ENCODE data around the gene IKZF2.

Gene IKZF2

DNA sequence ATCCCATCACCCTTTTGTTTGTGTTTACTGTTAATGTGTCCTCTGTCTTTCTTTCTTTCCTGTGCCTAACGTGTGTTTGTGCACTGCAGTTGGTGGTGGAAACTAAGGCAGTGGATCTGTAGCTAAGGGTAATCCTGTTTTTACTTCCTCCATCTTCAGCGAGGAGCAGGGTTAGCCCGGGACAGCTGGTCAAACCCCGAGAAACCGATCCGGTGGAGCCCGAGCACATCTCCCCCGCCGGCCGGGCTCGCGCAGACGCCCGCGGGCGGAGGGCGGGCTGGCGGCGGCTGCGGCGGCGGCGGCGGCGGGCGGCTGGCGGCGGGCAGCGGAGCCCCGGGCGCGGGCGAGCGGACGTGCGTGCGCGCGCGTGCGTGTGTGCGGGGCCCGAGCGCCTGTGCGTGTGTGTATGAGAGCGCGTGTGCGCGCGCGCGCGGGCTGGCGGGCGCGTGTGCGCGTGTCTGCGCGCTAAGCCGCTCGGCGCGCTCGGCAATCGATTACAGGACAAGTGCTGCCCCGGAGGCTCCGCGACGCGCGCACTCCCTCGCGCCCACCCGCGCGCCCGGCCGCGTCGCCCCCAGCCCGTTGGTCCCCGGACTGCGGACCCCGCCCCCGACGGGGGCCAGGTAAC lies at the start of gene IKZF2:
Gene IKZF2, minus strand, starts transcription at position 176 of the 628 bp plus-strand sequence. CDS start 2,983 bp downstream, outside the sequence.
- DNase-seq: peak; percentile 87

DNA sequence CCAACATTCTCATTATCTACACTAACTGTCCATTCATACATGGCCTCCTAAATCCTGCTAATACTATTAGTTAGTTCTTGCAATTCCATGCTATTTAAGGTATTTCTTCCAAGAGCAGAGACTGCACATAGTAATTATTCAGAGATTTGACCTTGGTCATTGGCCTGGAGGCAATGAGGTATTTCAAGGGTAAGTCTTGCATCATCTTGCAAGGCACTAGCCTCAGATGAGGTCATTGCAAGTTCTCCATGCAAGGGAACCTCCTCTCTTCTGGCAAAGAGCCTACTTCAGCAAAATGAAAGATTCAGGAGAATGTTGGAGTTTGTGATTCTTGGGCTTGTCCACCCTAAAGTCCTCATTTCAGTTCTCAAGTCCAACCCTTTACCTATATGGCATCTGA lies 48.5 kb upstream of the IKZF2 start:
- DNase-seq: no peak

DNA sequence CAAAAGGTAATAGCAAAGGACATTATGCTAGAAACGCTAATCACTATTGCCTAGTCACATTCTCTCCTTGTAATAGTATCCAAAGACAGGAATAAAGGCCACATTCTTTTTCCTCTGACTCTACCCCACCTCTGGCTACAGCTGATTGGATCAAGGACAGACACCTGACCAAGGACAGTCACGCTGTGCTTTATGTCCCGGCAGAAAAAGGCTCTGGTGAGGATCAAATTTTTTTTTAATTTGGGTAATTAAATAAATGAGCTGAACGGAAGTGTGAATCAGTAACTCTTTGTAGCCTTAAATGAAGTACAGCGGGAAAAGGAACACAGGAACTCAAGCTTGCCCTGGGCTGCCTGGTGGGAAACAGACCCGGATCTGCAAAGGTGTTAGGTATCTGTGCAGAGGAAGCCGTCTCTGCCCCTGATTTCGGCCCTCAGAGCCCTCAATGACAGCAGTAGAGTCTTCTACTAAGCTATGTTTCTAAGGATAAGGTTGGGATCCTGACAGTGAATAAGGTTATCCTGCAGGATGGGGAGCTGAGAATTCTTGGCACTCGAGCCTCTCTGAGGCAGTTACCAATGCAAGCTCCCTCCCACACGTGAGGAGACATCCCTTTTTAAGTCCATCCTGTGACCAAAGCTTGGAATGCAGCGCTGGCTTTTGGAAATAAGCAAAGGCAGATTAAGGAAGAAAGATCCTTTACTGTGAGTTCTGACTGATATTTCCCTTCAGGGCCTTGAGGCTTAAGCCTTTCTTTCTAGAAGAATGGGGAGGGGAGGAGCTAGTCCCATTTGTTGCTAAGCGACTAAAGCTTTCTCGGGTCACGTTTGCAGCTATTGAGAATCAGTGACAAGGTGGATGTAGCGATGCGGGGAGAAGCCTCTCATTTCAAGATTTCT lies 37.8 kb upstream of the IKZF2 start:
- no peak for DNase-seq

DNA sequence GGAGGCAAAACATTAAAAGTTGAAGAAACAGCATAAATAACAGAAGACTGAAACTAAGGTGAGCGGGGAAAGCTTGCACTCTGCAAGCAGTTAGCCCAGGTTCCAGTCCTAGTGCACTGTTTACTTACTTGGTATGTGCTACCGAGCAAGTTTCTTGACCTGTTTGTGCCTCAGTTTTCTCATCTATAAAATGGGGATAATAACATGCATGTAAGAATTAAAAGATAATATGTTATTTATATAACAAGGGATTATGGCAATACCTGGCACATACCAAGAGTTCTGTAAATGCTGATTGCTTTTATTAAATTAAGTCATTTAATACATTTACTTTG lies 37.1 kb upstream of the IKZF2 start:
- no peak for DNase-seq

DNA sequence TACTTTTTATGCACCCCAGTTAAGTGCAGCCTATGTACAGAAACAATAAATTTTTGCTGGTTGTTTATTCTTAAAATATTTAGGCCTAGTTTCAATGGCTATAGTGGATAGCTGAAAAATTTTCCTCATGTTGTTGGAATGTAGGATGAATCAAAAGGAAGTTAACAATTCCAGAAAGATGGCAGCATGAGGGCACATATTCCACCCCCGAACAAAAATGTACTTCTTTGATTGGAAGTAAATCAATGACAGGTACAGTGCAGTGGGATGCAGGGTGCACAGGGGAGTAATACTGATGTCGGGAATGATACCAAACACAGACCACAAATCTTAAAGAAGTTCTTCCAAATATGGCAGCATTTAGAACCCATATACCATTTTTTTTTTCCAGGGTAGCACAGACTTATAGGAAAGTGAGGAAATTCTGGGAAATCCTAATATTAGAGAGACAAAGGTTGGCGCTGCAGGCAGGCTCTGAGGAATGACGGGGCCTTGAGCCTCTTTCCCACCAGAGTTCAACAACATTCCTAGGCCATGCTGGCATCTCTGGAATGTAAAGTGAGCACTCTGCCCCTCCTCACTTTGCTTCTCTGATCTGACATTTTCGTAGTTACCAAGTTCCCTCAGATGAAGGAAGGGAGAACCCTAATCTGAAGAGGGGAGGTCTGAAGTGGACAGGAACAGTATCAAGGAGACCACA lies 36.6 kb upstream of the IKZF2 start:
- no peak for DNase-seq

DNA sequence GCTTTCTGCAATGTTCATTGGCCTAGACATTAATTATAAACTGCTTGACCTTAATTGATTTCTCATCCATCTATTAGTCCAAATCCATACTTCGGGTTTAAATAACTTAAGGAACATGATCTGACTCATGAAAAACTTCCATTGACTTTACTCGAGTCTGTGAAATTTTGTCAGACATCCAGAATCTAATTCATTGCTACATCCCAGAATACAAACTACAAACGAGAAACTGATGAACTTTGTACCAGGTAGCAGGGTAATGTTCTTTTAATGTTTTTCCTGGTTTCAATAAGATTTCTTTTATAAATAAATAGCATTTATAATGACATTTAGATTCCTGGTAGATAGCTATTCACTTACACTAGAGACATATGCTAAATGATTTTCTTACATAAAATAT lies 36.0 kb upstream of the IKZF2 start:
- no peak for DNase-seq

DNA sequence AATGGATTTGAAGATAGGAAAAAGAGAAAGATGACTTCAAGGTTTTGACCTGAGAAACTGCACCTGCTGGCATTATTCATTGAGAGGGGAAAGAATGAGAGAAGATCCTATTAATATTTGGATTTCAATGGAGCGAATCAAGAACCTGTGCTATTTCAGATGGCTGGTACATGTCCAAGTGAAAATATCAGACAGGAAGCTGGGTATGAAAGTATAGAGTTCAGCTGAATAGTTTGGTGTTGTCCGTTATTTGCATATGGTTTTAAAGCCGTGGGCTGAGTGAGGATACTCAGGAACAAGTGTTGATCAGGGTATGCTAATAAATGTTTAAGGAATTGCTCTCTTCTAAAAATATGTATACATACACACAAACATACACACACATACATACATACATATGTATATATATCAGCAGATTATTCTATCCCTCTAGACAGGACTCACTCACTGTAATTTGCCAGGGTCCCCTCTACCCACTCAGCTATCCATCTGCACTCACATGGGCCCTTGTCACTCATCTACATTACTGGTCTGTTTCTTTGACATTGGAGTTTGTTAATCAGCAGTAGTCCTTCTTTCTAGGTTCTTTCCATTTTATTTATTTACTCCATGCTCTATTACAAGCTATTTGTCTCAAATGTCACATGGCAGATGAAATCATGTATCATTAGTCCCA lies 33.9 kb upstream of the IKZF2 start:
- no peak for DNase-seq

DNA sequence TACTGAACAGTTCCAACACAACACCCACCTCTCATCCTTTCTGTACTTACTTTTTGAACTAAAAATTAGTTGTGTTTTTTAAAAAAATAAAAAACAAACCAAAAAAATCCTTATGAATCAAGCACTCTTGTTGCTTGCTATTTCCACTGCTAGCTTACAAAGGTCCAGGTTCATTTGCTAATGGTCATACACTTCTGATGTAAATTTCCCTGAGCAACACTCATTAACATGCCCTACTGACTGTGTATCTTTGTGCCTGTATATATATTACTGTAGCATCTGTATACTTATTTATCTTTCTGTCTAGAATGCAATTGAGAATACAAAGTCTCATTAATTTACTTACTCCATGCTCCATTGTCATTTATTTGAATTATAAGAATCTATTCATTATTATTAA lies 30.3 kb upstream of the IKZF2 start:
- no peak for DNase-seq

DNA sequence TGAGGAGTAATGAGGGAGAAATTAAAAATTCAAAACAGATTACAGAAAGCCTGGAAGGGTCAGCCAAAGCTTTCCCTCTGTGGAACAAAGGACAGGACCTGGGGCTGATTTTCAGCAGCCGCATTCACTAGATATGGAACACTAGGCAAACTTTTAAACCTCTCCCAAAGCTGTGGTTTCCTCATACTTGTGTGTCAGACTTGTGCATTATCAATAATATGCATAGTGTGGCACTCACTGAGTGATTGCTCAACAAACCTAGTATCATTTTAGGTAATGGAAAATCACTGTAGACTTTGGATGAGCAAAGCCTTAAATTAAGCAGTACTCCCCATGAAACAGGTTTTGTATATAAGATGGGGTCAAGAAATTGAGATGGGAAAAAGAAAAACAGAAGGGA lies 26.3 kb upstream of the IKZF2 start:
- DNase-seq: no peak

DNA sequence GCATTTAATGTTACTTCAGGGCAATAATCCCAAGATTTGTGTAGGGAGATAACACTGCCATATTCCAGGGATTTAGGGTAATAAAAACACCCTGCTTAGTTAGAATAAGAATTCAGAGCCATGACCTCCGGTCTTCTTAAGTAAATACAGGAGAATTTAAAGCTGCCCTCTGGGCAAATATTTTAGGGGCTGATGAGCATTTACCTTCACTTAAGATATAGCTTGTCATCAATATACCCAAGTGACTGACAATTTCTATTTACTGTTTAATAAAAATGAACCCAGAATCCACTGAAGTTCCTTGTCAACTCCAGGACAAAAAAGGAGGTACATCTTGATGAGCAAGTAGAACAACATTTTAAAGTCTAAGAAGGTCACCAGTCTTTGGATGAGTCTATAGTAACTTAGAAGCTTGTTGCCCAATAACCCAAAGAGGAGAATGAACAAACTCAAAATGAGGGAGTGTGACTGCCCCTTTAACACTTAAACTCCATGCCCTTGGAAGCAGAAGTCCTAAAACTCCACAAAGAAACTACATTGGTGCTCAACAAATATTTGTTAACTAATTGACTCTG lies 24.3 kb upstream of the IKZF2 start:
- DNase-seq: no peak

DNA sequence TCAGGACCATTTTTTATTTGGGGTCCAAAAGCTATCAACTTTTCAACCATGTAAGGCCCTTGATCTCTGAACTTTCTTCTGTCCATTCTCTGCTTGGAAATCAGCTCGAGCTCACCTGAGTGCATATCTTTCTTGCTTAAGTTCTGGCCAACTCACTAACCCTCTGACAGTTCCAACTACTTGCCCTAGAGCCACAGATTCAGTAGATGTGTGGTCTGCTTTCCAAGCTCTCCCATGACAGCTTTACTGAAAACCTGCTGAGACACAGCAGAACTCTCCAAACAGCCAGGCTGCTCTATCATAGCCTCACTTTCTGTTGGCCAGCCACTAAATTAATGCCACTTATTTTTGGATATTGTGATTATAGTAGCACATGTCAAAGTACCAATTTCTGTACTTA lies 21.2 kb upstream of the IKZF2 start:
- DNase-seq: no peak

DNA sequence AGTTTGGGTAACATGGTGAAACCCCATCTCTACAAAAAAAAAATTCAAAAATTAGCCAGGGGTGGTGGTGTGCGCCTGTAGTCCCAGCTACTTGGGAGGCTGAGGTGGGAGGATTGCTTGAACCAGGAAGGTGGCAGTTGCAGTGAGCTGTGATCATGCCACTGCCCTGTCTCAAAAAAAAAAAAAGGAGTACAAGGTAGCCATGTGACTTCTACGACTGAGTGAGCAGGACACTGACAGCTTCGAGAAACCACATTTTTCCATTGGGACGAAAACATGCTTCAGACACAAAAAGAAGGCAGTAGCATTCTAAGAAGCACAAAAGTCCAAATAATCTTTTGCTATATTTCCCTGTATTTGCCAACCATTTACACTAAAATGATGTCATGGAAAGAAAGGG lies 19.7 kb upstream of the IKZF2 start:
- no peak for DNase-seq

DNA sequence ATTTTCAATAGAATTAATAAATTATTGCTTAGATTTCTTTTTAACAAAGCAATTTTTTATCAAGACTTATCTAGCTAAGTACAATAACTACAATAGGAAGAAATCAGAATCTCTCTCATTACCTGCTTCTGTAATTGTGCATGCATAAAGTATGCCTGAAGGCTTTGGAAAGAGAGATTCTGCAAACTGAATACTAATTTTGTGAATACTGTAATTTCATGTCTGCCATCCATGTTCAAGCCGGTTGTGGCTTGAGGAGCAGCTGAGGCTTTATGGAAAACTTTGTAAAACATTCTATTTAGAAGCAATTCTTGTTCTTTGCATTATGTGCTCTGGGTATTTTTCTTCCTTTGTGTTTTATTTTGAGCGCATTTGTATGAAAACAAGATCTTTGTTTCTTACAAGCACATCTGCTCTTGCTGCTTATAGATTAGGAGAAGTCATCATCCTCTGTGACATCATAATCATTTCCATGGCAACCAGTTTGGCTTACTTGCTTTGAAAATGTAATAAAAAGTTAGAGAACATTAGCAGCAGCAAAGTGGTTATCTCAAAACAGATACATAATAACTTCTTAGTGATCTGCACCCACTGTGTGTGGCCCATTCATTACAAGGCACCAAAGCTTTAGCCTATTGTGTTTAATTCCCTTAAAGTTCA lies 16.0 kb upstream of the IKZF2 start:
- no peak for DNase-seq

DNA sequence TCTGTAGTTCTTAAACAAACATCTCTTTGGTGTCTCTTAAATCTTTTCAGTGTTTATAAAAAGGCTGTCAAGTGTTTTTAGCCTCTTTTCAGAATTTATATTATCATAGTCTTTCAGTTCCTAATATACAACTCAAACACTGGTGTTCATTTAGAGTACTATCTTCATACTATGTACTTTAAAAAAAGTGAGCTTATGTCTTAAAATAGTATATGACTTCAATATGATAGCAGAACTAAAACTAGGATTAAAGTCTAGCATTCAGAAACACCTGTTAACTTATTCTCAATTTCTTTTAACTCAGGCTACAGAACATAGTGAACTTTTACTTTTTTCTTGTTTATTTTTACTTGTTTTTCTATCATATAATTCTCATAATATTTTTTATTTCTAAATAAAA lies 14.7 kb upstream of the IKZF2 start:
- no peak for DNase-seq

DNA sequence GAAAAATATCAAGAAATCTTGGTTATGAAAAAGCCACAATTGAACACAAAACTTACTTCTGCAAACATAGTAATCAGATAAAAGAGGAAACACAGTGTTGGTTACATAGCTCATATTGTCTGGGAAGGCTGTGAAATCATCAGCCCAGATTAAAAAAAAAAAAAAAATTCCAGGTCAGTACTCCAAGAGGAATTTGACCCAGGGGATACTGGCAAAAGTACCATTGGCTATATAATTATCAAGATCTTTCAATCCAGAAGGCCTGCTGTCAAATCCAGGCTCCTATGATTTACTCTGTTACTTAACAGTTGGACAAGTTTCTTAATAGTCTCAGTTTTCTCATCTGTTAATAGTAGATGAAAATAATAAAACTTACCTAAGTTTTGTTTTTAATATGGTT lies 12.9 kb upstream of the IKZF2 start:
- no peak for DNase-seq

DNA sequence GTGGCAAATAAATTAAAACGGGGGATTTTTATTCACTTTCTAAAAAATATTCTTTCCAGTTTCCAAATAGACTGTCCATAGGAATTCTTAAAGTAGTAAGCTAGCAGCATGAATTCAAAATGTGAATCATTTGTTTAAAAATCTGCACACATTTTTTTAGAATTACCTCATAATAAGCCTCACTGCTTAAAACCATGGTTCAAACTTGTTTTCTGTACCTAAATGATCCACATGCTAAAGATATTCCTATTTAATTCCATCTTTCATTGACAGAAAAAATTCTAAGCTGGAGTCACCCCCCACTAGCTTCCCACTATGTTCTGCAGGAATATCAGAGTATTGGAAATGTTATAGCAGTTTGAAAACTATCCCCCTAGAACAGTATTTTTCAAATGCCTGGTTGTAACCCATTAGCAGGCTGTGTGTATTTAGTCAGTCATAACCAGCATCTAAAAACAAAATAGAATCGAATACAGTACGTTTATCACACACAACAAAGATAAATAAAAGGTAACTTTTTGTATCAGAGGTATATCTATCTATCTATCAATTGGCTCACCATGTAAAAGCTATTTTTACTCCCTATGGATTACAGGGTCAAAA lies 11.2 kb upstream of the IKZF2 start:
- DNase-seq: no peak

DNA sequence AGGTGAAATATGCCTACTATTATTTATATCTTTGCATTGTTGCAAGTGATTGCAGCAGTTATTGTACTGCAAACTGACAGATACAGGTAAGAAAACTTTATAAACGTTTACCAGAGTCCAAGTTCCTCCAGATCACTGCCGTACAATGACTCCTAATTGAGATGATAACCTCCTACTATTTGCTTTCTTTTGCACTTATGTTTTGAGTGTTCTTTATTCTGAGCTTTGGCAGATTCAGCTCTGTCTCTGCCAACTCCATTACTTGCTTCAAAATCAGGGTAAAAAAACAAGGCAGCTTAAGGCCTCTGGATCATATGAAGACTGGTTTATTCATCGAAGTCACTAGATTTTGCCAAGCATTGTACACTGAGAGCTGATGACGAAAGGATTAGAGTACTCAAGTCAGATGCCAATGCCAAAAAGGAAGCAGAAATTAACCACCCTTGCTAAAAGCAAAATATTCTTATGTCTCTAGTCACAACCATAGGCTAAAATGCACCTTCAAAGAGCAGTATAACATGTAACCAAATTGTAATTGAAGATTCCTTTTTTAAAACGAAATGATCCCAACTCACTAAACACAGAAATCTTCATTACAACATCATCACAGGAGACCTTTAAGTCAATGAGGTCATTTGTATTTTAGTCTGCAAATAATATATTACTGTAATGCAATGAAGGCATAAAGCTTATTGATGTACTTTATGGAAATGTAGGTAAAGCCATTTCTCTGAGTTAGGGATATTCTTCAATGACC lies 10.5 kb upstream of the IKZF2 start:
- no peak for DNase-seq

DNA sequence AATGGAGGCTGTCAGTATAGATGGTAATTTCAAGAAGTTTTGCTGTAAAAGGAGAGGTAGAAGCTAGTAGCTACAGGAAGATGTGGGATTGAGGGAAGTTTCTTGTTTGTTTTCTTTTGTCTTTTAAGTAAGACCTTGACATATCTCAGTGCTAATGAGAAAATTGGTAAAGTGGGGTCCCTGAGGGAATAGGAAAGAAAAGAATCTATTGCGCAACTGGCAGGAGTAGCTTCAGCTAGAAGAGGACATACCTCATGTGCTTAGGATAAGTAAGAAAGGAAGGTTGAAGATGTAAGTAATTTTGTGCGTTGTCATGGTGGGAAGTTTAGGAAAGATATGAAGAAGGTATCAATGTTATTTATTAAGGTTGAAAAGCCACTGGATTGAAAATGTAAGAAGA lies 8.4 kb upstream of the IKZF2 start:
- no peak for DNase-seq

DNA sequence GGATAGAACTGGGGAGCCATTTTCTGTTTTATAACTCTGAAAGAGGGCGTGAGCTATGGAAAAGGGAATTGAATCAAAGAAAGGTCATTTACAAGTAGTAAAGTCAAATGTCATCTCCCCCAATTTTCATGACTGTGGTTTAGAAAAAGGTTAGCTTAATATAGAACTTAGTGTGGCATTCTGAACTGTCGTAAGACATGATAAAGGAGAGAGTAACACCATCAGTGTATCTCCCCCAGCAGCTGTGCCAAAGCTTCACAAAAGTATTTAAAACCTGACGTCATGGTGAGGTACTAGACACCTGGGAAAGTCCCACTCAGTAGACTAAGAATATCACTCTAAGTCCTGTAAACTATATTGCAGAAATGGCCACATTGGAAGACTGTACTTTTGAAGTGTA lies 5.8 kb upstream of the IKZF2 start:
- no peak for DNase-seq

DNA sequence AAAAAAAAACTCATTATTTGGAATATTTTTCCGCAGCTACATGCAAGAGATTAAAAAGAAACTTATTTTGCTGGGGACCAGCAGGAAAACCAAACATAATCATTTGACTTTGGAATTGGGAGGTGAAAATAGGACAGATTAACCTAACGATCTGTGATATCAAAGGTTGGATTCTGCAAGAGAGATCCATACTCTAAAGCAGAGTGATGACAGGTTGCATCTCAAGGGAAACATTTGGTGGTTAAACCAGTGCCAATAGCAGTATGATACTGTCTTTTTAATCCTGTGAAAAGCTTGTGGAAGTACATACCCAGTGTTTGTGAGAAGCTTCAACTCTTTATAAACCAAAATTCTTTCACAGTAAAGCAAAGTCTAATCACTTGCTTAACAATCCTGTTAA lies 5.3 kb upstream of the IKZF2 start:
- no peak for DNase-seq

DNA sequence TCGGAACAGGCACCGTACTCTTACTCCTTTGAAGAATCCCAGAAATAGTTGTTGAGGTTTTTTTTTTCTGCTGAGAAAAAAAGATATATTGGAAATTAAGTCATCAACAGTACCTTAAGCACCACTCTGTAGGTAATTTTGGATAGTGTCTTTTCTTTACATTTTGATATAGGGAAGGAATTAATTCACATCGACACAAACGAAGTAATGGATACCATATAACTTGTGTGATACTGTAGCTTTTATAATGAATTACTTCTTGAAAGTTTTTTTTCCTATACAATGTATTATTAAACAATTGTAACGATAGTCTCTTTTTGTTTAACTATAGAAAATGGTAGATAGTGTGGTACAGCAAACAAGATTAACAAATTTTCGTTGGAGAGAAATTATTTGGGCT lies 1.5 kb upstream of the IKZF2 start:
- DNase-seq: no peak
